NCI-H1092 (cell line): ENCODE results near the gene TMX2.

Source experiments
- DNase-seq: peaks from one replicate; lab custom pipeline; 2025; lab: John Stamatoyannopoulos, UW

TMX2 gene

GRCh38 chr11:57764972-57765371, 52.6 kb downstream of the TMX2 start:
- DNase-seq: no peak

- no peak for DNase-seq
Measured at GRCh38 chr11:57770793-57771192, 58.4 kb downstream of the TMX2 start.

GRCh38 chr11:57771365-57771764, 59.0 kb downstream of the TMX2 start:
- no peak for DNase-seq

GRCh38 chr11:57772562-57772961, 60.2 kb downstream of the TMX2 start:
- DNase-seq: no peak

- no peak for DNase-seq
Measured at GRCh38 chr11:57773026-57773598, 60.7 kb downstream of the TMX2 start.

GRCh38 chr11:57775491-57775890, 63.1 kb downstream of the TMX2 start:
- no peak for DNase-seq

GRCh38 chr11:57776031-57776521, 63.7 kb downstream of the TMX2 start:
- DNase-seq: no peak

GRCh38 chr11:57776577-57777210, 64.3 kb downstream of the TMX2 start:
- DNase-seq: no peak

GRCh38 chr11:57777969-57778317, 65.5 kb downstream of the TMX2 start:
- no peak for DNase-seq

GRCh38 chr11:57778318-57779037, 66.1 kb downstream of the TMX2 start:
- DNase-seq: no peak

GRCh38 chr11:57779276-57779675, 66.9 kb downstream of the TMX2 start:
- no peak for DNase-seq

- DNase-seq: no peak
Measured at GRCh38 chr11:57781529-57781943, 69.1 kb downstream of the TMX2 start.

- DNase-seq: no peak
Measured at GRCh38 chr11:57785072-57785471, 72.7 kb downstream of the TMX2 start.

GRCh38 chr11:57786436-57786835, 74.0 kb downstream of the TMX2 start:
- DNase-seq: no peak

- no peak for DNase-seq
Measured at GRCh38 chr11:57787006-57787604, 74.7 kb downstream of the TMX2 start.

- no peak for DNase-seq
Measured at GRCh38 chr11:57787920-57788702, 75.7 kb downstream of the TMX2 start.

- DNase-seq: no peak
Measured at GRCh38 chr11:57788703-57789088, 76.3 kb downstream of the TMX2 start.
